IMR-90 (cell line): ENCODE measurements around the gene TRPM1.

Experiments used
- CEBPB ChIP-seq: IDR thresholded peaks from 2 replicates; pipeline ENCODE4 v1.6.1; 2012; ENCODE audit warnings: low read depth, low read length, improper control_type of control experiment
- CHD1 ChIP-seq: IDR thresholded peaks from 2 replicates; pipeline ENCODE4 v1.6.1; 2012; ENCODE audit warnings: low read depth, low read length, improper control_type of control experiment
- CTCF ChIP-seq: conservative IDR thresholded peaks from 2 replicates; pipeline ENCODE4 v1.5.1; 2012; ENCODE audit warnings: mild to moderate bottlenecking, low read depth, low read length, improper control_type of control experiment
- RAD21 ChIP-seq: IDR thresholded peaks from 2 replicates; pipeline ENCODE4 v1.6.1; 2012; ENCODE audit warnings: low read length, improper control_type of control experiment
- TF ChIP-seq, protein P1 (sequence below): fragments of 150-350 bp; IDR thresholded peaks from 2 replicates; pipeline ENCODE4 v1.6.1; 2016; ENCODE audit warnings: low read depth, mild to moderate bottlenecking, low read length, moderate library complexity, borderline replicate concordance

DNA sequence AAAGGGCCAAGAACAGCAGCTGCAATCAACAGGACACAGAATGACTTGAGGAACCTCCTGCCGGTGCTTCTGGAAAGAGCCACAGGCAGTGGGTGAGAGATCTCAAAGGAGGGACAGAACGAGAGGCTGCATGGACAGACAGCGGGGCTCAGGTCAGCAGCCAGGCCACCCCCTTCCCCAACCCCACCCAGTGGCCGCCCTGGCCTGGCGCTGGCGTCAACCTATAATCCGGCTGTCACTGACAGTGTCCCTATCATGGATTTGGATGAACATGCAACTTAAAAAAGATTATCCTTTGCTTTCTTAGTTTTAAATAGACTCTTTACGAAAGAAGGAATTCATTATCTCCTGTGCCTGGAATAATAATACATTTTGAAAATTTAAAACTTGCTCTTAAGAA lies 54.1 kb downstream of the TRPM1 start:
- TF ChIP-seq, protein P1, sequence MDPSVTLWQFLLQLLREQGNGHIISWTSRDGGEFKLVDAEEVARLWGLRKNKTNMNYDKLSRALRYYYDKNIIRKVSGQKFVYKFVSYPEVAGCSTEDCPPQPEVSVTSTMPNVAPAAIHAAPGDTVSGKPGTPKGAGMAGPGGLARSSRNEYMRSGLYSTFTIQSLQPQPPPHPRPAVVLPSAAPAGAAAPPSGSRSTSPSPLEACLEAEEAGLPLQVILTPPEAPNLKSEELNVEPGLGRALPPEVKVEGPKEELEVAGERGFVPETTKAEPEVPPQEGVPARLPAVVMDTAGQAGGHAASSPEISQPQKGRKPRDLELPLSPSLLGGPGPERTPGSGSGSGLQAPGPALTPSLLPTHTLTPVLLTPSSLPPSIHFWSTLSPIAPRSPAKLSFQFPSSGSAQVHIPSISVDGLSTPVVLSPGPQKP, result no peak
- TF ChIP-seq CTCF, result no peak
- TF ChIP-seq CEBPB, result no peak
- TF ChIP-seq RAD21, result no peak
- TF ChIP-seq CHD1, result no peak
